Activated CD8-positive, alpha-beta memory T cell treated with anti-CD3 and anti-CD28 coated beads for 1 hour (primary cell): ENCODE results near the gene GRB14.
"Not testable (repeated sequence)": the region's sequence is repeated elsewhere in the genome, so short reads cannot be mapped to it uniquely, and the experiment has no call there.

ENCODE experiments used
- DNase-seq, 2 donors: peaks; one replicate each; pipeline ENCODE4 v3.0.0-alpha.2; 2020; ENCODE audit warnings: low read depth in 1 of 2; ENCODE audit errors: extremely low read depth in 1 of 2

Gene GRB14

GRCh38 chr2:164504253-164504652 is 117.0 kb downstream of the GRB14 start:
- DNase-seq, result no peak

- DNase-seq, result no peak
Measured at GRCh38 chr2:164498836-164499235, 122.4 kb downstream of the GRB14 start.

- DNase-seq, result no peak
Measured at GRCh38 chr2:164496881-164497280, 124.4 kb downstream of the GRB14 start.

GRCh38 chr2:164496421-164496820 is 124.9 kb downstream of the GRB14 start:
- no peak for DNase-seq

- no peak for DNase-seq
Measured at GRCh38 chr2:164495491-164496223, 125.6 kb downstream of the GRB14 start.

- no peak for DNase-seq
Measured at GRCh38 chr2:164485541-164485940, 135.7 kb downstream of the GRB14 start.

GRCh38 chr2:164479460-164479859 is 141.8 kb downstream of the GRB14 start:
- DNase-seq, result no peak

GRCh38 chr2:164478205-164478604 is 143.1 kb downstream of the GRB14 start:
- no peak for DNase-seq

GRCh38 chr2:164474873-164475272 is 146.4 kb downstream of the GRB14 start:
- DNase-seq, result no peak

GRCh38 chr2:164473021-164473420 is 148.3 kb downstream of the GRB14 start:
- DNase-seq, result no peak

GRCh38 chr2:164465047-164465446 is 156.2 kb downstream of the GRB14 start:
- DNase-seq, result not testable (repeated sequence)

GRCh38 chr2:164464376-164464775 is 156.9 kb downstream of the GRB14 start:
- no peak for DNase-seq

GRCh38 chr2:164458792-164459191 is 162.5 kb downstream of the GRB14 start:
- no peak for DNase-seq

GRCh38 chr2:164457271-164457670 is 164.0 kb downstream of the GRB14 start:
- DNase-seq, result no peak

GRCh38 chr2:164456619-164457018 is 164.7 kb downstream of the GRB14 start:
- DNase-seq, result no peak

GRCh38 chr2:164453656-164454305 is 167.5 kb downstream of the GRB14 start:
- no peak for DNase-seq

- no peak for DNase-seq
Measured at GRCh38 chr2:164450278-164450677, 171.0 kb downstream of the GRB14 start.

- no peak for DNase-seq
Measured at GRCh38 chr2:164449706-164450105, 171.6 kb downstream of the GRB14 start.

- no peak for DNase-seq
Measured at GRCh38 chr2:164447660-164448059, 173.6 kb downstream of the GRB14 start.
